HG03103 (cell line): ENCODE data around the gene SLC39A11.

Experiments
- ATAC-seq: cut with Tn5 transposase; IDR thresholded peaks from one replicate; pipeline ENCODE4 v1.9.1; 2021; ENCODE audit warnings: low read depth; ENCODE audit not compliant: unreplicated experiment

Gene SLC39A11

DNA sequence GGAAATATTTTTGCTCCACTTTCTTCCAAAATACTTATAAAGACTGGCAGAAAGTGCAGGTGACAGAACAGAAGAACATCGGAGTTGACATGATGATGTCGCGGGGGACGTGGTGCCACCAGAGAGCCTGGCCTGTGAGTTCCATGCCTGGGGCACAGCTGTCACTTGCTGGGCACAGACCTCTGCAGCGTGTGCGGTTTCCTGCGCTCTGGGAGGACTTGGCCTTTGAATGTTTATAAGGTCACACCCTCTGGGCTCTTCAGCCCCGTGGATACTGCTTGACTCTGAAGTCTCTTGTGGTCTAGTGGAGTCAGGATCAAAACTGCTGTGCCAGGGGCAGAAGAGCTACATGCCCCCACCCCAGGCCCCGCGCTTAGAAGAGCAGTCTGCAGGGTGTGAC lies 357.9 kb downstream of the SLC39A11 start:
- no peak for ATAC-seq

DNA sequence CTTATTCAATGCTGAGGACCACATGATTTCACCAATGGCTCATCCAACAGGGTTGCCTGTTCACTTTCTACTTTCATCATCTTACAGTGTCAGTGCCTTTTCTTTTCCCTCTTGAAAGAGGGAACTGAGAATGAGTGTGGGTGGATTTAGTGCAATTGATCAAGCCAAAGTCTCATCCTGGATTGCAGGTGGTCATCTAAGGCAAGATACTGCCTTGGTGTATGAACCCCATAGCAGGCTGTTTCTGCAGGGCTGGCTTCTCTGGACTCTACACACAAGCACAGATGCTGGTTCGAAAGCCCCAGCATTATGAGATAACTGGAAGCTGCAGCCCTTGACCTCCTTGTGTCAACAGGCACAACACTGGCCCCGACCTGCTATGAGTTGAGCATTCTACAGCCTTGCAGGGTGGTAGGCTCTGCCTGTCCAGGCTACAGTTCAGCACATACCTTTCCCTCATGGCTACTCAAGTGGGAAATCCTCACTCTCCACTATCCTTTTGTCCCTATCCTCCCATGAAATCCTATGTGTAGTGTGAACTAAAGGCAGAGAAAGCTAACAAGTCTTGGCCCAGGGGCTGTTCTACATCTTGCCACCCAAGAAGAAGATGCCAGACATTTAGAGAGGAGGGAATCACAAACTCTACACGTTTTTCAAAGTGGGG lies 358.7 kb downstream of the SLC39A11 start:
- peak; percentile 68 for ATAC-seq

DNA sequence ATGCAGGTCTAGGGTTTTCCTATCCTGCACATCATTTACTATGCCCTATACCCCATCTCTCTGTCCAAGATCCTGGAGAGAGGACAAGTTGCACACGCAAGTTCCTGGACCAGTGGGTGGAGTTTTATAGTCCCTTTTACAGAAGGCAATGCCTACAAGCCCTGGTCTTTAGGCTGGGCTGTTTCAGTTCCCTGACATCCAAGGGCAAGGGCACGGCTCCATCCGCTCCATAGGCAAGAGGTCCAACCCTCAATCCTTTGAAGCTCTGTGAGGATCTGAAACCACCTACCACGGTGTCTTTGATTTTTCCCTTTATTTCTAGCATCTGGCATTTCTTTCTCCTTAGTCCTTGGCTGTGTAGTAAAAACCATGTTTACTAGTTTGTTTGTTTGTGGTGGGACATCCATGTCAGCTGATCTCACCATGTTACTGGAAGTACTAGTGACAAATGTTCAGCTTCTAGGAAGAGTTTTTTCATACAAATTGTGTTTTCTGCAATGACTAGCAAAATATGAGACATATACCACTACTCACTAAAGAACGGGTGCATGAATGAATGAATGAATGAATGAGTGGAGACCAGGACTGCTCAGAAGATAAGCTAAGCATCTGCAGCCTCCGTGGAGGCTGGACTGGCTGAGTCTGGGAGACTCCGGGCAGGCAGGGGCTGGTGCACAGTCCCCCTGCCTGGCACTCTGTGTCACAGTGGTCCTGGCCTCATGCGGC lies 359.4 kb downstream of the SLC39A11 start:
- no peak for ATAC-seq

DNA sequence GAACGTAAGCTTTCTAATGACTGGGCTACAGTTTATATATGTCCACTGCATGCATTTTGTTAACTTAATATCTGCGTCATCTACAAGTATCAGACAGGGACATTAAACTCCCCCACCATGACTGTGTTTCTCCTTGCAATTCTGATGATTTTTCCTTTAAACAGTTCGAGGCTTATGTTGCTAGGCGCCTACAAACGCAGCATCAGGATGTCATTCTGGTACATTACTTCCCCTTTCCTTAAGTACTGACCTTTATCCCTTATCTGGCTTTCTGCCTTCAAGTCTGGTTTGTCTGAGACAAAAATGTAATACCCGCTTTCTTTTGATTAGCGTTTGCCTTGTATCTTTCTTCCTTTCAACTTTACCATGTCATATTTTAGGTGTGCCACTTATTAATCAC lies 362.4 kb downstream of the SLC39A11 start:
- ATAC-seq, result no peak

DNA sequence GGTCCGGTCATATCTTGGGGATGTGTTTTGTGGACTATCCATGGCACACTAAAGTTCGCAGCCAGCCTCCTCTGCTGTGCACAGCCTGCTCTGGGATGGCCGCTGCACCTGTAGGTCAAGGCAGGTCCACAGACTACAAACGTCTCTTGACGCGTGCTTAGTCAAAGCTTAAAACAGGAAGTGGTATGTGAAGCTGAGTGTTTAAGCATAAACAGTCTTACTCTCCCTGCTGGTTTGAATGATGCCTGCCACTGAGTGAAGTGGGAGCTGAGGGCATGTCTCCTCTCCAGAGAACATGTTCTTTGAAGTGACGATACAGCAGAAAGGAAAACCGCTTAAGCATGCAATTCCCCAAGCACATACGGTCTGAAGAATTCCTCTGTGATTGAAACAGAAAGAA lies 365.6 kb downstream of the SLC39A11 start:
- peak; percentile 71 for ATAC-seq

DNA sequence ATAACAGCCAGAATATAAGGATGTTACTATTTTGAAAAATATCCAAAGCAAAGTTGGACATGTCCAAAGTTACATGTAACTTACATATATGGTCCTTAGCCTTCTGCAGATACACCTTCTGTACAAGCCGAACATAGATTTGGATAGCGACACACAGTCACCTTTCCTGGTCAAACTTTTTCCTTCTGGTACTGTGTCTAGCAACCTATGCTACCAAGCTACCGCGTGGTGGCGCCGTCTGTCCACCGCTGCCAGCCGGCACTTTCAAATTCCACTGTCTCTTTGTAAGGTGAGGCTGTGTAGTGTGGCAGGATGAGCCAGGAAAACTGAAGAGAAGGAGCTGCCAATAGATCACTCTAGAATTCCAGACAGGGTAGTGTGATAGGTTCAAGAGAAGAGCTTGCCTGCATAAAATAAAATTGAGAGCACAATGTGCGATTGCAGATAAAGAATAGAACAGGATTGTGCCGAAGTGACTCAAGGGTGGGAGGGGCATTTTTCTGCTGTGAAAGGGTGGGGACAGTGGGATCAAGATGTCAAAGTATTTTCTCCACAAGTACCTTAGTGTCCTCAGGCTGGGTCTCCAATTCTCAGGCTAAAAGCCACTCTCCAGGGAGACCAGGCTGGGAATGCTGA lies 366.9 kb downstream of the SLC39A11 start:
- peak; percentile 49 for ATAC-seq

DNA sequence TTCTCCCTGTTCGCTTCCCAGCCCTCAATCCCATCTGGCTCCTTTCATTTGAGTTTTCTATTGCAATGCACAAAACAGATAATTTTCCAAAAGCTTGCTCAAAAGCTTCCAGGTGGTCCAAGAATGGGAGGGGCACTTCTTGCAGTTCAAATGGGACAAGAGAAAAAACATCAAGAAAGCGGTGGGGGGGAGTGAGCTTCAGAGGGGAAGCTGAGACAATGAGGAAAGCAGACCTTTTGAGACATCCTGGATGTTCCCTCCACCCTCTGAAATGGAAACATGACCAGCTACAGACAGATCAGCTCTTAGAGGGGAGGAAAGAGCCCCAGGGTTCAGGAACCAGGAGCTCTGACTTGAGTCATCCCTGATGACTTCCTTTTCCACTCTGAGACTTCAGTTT lies 368.2 kb downstream of the SLC39A11 start:
- ATAC-seq, result no peak

DNA sequence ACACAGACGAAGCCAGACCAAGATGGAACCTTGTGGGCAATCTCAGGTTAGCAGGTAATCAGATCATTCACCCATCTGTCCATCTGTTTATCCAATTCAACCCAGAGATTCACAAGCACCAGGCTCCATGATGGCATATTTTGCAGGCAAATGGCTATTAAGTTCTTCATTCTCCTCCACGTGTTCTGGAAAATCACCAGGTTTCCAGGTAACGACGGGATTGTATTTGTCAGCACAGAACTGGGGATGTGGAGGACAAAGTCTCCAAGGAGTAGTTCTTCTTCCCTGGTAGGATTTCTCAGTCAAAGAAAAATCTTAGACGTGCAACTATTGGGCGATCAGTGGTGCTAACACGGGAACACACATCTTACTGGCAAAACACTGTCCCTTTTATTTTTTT lies 368.8 kb downstream of the SLC39A11 start:
- ATAC-seq, result no peak

DNA sequence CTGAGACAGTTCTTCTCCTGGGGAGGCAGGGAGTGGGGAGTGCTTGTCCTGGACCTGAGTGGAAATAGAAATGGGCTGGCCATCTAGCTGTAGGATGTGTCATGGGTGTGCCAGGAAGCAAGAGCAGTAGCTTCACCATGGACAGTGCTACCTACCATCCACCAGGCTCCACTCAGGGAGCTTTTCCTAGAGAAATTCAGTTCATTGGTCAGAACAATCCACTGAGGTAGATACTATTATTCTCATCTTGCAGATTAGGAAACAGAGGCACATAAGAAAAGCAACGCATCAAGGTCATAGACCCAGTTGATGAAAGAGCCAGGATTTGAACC lies 372.0 kb downstream of the SLC39A11 start:
- ATAC-seq, result no peak

DNA sequence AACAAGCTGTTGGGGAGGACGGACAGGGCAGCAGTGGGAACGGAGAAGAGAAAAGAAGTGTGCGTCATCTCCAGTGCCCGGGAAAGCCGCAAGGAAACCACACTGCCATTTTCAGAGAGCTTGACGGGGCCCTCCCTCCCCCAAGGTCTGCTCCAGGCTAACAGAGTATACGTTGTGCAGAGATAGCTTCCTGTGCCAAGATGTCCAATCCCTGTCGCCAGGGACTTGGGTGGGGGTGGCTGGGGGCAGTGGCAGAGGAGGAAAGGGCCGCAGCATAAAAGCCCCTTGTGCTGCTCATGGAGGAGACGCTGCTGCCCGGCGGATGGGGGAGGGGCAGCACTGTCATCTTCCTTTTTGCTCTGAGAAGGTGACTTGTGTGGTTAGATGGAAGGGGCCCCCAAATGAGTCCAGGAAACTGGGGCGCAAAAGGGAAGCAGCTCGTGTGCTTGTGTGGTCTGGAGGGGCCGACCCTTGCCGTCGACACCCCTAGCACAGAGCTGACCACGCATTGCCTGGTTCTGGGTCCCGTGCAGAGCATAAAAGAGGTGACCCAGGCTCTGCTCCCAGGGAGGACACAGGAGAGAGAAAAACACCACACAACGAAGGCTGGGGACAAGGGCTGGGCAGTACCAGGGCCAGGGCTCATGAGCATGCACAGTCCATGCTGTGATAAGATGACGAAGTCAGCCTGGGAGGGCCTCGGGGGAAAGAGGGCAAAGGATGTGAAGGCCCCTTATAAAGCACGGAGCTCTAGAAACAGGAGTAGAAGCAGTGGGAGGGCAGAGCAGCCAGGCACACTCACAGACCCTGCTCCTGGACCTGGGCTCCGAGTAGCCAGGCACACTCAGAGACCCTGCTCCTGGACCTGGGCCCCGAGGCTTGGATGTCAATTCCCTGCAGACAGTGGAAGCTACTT lies 372.7 kb downstream of the SLC39A11 start:
- no peak for ATAC-seq

DNA sequence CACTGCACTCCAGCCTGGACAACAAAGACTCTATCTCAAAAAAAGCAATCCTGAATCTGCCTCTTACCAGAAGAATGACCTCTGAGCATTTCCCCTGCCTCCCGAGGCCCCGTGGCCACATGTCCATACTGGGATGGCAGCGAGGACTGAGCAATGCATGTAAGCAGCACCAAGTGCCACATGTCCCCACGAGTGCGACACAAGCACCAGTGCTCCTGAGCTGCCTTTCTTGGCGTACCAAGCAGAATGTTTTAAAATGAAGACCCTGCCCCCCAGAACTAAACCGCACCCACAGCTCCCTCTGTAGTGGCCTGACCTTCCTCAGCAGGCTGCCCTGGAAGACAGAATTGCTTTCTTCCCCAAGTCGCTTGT lies 373.3 kb downstream of the SLC39A11 start:
- no peak for ATAC-seq

DNA sequence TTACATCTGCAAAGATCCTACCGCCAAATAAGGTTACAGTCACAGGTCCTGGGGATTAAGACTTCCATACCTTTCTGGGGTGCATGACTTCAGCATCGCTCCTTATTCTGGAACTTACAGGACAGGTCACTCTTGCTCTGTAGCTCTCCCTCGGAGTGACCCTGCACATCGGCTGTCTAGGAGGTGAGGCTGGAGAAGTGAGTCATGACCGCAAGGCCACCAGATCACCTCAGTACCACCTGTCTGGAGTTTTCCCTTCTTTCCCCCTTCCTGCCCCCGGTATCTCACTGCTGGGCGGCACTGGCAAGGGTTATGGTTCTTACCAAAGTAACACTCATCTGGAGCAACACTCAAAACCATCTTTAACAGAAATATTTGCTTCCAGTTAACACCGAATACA lies 374.8 kb downstream of the SLC39A11 start:
- ATAC-seq, result no peak

DNA sequence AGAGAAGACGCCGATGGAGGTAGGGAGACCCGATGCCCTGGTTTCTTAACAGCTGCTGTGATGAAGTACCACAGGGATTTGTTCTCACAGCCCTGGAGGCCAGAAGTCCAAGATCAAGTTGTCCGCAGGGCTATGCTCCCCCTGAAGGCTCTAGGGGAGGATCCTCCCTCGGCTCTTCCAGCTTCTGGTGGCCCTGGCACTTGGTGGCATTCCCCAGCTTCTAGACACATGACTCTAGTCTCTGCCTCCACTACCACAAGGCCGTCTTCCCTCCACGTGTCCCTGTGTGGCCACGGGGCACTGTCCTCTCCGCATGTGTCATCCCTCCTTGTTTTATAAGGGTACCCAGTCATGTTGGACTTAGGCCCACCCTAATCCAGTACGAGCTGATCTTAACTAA lies 375.2 kb downstream of the SLC39A11 start:
- ATAC-seq, result no peak

DNA sequence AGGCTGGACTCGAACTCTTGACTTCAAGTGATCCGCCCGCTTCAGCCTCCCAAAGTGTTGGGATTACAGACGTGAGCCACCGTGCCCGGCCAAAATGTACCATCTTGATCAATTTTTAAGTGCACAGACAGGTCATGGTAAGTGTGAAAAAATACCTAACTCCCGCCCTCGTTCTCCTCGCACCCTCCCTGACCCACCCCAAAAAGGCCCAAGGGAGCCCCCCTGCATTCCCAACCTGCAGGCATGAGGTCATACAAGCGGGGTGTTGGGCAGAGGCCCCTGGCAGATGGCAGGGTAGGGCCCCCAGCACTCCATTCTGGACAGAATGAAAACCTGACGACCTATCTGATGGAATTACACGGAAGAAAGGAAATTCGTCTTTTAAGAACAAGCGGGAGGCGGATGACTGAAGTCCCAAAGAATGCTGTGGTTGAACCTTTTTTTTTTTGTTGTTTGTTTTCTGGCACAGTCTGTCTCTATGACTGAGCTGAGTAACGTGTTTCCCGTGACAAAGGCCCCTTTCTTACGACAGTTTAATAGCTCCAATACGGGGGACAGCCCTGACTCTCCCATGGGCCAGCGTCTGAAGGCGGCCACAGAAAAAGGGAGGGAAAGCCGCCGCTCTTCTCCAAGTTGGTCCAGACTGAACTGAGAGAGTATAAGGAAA lies 376.4 kb downstream of the SLC39A11 start:
- no peak for ATAC-seq

DNA sequence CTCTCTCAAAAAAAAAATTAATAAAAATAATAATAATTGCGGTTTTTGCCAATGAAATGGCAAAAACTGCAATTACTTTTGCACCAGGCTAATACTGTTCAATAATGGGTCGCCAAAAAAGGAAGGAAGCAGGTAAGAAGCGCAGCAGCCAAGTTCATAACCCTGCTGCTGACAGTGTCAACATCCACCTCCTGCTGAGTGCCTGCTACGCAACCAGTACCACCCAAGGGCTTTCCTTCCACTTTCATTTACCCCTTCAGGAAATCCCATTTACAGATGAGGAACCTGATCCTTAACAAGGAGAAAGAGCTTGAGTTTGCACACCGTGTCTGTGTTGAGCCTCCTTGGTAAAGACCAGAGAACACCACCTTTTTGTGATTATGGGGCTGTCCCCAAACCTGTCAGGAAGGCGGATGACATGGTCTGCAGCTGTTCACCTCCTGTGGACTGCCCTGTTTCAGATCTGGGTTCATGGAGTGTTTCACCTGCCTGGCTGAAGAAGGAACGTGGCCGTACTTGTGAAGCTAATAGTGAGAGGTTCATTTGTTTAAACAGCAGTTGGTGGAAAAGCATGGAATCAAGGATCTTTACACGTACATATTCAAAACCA lies 378.0 kb downstream of the SLC39A11 start:
- ATAC-seq, result no peak

DNA sequence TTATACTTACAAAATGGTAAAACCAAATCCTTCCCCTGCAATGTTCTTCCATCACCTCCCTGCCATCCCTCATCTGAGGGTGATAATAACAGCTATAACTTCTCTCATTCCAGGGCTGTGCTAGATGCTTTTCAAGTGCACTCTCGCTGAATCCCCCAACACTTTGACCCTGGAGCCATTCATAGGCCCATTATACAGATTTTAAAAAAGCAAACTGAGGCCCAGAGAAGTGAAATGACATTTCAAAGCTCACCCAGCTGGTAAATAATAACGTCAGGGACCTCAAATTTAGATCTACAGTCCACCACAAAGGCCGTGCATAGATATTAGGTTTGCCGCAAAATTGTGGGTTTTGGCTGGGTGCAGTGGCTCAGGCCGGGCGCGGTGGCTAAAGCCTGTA lies 378.8 kb downstream of the SLC39A11 start:
- no peak for ATAC-seq

DNA sequence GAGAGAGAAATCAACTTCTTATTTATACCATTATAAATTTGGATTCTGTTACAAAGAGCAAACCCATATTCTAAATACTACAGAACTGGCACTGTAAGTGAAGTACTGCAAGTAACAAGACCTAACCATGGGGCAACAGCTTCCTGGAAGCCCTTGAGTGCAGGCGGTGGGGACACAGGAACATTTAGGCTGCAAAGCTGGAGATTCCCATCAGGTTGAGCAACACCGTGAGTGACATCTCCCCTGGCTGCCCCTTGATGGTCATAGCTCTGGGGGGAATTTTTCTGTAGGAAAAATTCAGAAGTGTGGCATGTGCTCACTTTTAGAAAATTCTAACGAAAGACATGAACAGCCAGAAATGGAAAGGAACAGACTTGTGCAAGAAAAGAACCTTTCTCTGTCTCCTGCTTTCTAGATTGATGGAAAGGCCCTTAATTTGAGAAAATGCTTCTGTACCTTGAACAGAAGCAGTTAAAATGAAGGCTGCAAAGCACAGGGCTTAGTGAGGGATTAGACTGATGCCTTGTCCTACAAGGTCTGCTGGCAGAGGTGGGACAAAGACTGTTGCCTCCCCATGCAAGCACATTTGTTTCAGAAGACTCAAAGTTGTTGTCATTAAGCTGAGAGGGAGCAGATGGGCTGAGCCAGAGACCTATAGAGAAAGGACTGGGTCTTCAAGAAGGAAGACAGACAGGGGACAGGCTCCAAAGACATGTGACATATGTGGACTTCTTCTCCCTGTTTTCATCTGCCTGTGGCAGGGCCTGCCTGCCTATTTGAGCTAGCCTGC lies 380.8 kb downstream of the SLC39A11 start:
- ATAC-seq, result no peak

DNA sequence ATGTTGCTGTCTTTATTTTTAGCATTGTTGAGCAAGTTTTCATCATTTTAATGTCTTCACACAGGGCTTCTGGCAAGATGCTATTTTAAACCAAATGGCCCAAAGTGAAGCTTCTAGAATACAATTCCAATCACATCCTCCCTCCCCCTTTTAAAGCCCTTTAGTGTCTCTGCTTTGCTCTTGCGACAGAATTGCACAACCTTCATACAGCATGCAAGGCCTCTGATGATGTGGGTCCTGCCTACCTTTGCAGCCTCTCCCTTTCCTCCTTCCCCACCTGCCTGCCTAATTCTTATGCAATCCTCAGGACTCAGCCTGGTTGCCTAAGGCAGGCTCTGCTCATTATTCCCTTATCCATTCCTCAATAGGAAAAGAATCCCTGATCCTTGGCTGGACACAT lies 381.7 kb downstream of the SLC39A11 start:
- no peak for ATAC-seq

DNA sequence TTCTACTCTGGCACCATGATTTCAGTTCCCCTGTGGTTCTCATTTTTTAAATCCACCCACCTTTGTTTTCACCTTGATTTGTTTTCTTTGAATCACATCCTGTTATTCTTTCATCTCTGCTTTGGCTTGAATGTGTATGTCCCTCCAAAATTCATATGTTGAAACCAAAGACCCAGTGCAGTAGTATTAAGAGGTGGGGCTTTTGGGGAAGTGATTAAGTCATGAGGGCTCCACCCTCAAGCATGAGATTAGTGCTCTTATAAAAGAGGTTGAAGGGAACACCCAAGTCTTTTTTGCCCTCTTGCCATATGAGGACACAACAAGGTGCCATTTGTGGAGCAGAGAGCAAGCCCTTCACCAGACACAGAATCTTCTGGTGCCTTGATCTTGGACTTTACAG lies 382.3 kb downstream of the SLC39A11 start:
- ATAC-seq, result no peak
